IPS-18a (cell line): ENCODE results near the gene TEPSIN.

Experiments used
- H3K27ac ChIP-seq: one replicate; pipeline ENCODE4 v1.5.1; 2013; ENCODE audit warnings: low read length
- H3K27me3 ChIP-seq: one replicate; pipeline ENCODE4 v1.6.1; 2013; ENCODE audit warnings: mild to moderate bottlenecking, low read length; ENCODE audit not compliant: control insufficient read depth, insufficient read depth
- H3K36me3 ChIP-seq: one replicate; pipeline ENCODE4 v1.6.1; 2013; ENCODE audit warnings: low read depth, low read length; ENCODE audit not compliant: control insufficient read depth
- H3K4me1 ChIP-seq: one replicate; pipeline ENCODE4 v1.6.1; 2013; ENCODE audit warnings: low read depth, low read length; ENCODE audit not compliant: control insufficient read depth
- H3K4me3 ChIP-seq: one replicate; pipeline ENCODE4 v1.5.1; 2013; ENCODE audit warnings: low read length
- H3K9ac ChIP-seq: one replicate; pipeline ENCODE4 v1.6.1; 2013; ENCODE audit warnings: mild to moderate bottlenecking, low read length, moderate library complexity
- H3K9me3 ChIP-seq: one replicate; pipeline ENCODE4 v1.6.1; 2013; ENCODE audit warnings: low read depth, low read length; ENCODE audit not compliant: control insufficient read depth

The TEPSIN gene

DNA sequence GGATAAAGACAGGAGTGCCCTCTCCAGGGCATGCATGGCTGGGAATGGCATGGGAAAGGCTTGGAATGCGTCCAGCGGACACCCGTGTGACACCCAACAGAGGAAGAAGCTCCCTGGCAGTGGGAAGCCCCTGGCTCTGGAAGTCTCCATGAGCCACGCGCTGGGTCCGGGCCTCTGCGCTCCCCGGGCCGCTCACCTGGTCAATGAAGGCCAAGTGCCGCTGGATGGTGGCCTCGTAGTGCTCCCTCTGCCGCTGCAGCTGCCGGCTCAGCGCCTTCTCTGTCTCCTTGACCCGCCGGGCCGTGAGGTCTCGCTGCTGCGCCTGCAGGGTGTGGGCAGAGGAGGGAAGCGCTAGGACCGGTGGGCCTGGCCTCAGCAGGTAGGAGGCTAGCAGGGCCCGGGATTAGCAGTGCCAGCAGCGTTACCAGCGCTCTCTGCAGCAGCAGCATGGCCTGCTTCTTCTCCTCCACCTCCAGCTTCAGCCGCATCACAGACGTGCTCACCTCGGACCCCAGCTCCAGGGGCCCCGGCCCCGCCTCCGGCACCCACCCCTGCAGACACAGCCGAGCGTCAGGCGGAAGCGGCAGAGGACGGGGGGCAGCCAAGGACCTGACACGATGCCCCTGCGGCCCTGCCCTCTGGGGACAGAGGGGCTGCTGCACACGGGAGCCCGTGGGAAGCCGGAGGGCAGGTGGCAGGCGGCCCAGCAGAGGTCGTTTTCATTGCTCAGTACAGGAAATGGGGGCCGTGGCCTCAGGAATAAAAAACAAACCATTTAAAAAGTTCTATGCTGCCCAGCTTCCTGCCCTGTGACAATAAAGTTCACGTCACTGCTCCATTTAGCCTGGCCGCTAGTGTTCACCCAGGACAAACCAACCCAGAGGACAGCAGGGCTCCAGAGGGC, 42.1 kb downstream of the TEPSIN start:
- H3K27me3 ChIP-seq: no peaks in the 10 kb centered on the region
- peaks cover 11% of the 10 kb centered on the region for H3K36me3 ChIP-seq
- H3K4me1 ChIP-seq: no peaks in the 10 kb centered on the region
- no peaks in the 10 kb centered on the region for H3K9me3 ChIP-seq
- no peak overlapping the region for H3K27ac ChIP-seq
- no peak overlapping the region for H3K4me3 ChIP-seq
- no peak overlapping the region for H3K9ac ChIP-seq

DNA sequence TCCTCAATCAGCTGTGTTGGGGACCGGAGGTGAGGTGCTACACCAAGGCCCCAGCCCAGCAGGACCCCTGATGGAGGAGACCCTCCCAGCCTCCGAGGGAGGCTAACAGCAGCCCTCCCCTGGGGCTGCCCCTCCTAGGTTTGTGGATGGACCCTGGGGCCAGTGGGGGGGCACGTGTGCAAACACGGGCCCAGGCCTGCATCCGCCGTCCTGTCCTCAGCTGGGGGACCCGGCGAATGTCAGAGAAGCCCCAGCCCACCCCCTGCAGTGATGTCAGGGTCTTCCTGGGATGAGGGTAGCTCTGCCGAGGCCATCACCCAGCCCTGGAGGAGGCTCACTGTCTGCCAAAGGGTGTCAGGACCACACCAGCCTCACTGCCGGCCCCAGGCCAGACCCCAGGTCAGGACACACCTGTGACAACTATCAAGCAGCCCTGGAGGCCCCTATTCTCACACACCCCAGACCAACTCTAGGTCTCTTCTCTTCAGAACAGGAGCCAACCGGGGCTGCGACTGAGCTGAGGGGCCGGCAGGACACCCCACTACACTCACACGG, 42.8 kb downstream of the TEPSIN start:
- no peaks in the 10 kb centered on the region for H3K27me3 ChIP-seq
- peaks cover 11% of the 10 kb centered on the region for H3K36me3 ChIP-seq
- H3K9ac ChIP-seq: no peak overlapping the region

DNA sequence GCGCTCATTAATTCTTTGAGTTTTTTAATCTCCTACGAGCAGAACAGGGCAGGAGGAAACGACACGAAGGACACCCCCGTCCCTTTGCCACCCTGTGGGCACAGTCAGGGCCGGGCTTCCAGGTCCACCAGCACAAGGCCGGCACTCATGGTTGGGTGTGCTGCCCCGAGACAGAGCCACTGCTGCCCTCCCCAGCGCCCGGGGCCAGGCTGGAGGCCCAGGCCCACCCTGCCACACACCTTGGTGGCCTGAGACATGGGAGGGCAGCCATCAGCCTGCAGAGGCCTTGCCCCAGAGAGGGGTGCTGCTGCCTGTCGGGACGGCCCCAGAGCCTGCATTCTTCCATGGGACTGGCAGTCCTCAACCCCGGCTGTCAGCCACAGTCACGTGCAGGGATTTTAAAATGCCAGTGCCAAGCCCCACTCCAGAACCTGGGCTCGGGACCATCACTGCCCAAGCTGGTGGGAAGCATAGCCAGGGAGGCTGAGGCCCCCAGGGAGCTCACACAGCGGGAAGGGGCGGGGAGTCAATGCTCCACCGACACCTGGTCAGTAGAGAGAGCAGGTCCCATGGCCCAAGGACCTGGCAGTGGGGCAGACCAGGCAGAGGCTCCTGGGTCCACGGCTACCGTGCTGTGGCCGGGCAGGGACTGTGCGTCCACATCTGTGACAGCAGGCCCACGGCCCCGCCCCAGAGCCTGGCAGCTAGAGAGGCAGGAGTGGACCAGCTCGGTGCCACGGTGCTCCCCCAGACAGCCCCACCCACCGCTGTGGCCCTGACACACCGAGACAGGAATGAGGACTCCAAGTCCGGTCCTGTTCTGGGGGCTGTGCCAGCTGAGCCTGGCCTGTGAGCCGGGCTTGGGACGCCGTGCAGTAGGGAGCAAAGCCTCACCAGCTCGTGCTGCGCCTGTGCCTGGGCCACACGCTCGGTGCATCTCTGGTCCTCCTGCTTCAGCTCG, 43.6 kb downstream of the TEPSIN start:
- H3K27me3 ChIP-seq: no peaks in the 10 kb centered on the region
- no peaks in the 10 kb centered on the region for H3K9me3 ChIP-seq
- peaks cover 11% of the 10 kb centered on the region for H3K36me3 ChIP-seq
- H3K27ac ChIP-seq: no peak overlapping the region
- no peak overlapping the region for H3K9ac ChIP-seq
- no peaks in the 10 kb centered on the region for H3K4me1 ChIP-seq
- H3K4me3 ChIP-seq: no peak overlapping the region

More for the DNA sequence above, 42.8 kb downstream of the TEPSIN start:
- Histone ChIP-seq H3K4me3 (no peak overlapping the region), H3K4me1 (no peaks in the 10 kb centered on the region), H3K9me3 (no peaks in the 10 kb centered on the region), H3K27ac (no peak overlapping the region)

DNA sequence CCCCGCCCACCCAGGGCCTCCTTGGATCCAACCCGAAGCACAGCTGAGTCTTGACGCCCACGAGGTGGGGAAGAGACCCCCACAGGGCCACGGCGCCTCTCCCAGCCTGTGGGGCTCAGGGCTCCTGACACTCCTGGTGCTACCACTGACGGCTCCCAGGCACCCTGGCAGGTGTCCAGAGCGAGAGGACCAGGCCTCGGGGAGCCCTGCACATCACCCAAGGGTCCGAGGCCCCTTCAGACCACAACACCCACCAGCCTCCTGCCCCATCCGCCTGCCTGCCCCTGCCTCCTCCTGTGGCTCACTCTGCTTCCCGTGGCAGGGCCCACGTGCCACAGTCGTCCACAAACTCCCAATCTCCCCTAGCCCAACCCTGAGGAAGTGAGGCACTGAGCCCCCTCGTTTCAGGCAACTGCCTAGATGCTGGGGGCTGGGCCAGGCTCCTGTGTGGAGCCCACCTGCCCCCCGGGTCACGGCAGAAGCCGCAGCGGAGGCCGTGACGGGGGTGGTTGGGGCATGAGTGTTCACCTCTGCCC, 44.6 kb downstream of the TEPSIN start:
- H3K36me3 ChIP-seq: peaks cover 11% of the 10 kb centered on the region
- no peaks in the 10 kb centered on the region for H3K27me3 ChIP-seq
- H3K9ac ChIP-seq: no peak overlapping the region
- no peak overlapping the region for H3K4me3 ChIP-seq
- no peak overlapping the region for H3K27ac ChIP-seq
- H3K9me3 ChIP-seq: no peaks in the 10 kb centered on the region
- H3K4me1 ChIP-seq: no peaks in the 10 kb centered on the region

DNA sequence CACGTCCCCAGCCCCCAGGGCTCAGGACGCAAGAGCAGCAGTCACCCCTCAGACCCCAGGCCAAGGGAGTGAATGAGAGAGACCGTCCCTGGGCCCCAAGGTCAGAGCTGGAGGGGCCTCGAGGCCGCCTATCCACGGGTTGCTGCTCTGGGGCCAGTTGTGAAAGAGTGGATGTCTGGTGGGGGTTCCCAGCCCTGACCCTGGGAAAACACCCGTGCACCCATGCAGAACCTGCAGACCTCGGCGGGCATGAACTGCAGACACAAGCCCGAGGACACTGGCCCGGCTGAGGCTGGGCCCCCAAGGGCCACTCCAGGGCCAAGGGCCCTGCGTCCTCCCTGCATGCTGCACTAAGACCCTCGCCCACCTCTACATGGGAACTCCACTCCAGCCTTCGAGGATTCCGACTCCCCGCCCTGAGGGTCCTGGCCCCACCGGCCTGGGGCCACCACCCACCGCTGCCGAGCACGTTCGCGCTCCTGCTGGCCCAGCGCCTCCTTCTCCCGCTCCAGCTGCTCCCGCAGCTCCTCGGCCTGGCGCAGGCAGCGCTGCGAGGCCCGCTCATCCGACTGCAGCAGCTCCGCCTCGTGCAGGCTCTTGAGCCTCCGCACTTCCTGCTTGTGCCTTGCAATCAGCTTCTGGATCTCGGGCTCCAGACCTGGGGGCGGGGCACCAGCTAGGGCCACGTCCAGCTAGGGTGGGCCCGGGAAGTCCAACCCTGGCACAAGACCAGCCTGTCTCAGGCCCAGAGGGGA, 45.2 kb downstream of the TEPSIN start:
- H3K9me3 ChIP-seq: no peaks in the 10 kb centered on the region
- peaks cover 12% of the 10 kb centered on the region for H3K36me3 ChIP-seq
- no peaks in the 10 kb centered on the region for H3K4me1 ChIP-seq
- H3K9ac ChIP-seq: no peak overlapping the region
- no peak overlapping the region for H3K4me3 ChIP-seq
- H3K27ac ChIP-seq: no peak overlapping the region
- no peaks in the 10 kb centered on the region for H3K27me3 ChIP-seq

DNA sequence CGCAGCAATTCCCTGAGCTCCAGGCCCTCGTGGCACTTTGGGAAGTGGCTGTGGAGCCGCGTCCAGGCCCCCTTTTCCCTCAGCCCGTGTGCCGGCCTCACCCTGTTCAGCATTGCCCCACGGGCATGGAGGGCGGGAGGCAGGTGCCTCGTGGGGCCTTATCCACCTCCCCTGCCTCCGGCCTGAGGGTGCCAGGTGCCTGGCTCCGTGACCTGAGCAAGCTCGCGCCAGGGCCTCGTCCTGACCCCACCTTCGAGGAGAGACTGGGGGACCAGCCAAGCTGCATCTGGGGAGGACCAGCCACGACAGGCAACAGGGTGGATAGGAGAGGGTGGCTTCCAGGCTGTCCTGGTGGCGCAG, 45.8 kb downstream of the TEPSIN start:
- Histone ChIP-seq H3K27ac (no peak overlapping the region), H3K36me3 (peaks cover 9% of the 10 kb centered on the region), H3K9ac (no peak overlapping the region), H3K9me3 (no peaks in the 10 kb centered on the region), H3K4me3 (no peak overlapping the region), H3K27me3 (no peaks in the 10 kb centered on the region), H3K4me1 (no peaks in the 10 kb centered on the region)

DNA sequence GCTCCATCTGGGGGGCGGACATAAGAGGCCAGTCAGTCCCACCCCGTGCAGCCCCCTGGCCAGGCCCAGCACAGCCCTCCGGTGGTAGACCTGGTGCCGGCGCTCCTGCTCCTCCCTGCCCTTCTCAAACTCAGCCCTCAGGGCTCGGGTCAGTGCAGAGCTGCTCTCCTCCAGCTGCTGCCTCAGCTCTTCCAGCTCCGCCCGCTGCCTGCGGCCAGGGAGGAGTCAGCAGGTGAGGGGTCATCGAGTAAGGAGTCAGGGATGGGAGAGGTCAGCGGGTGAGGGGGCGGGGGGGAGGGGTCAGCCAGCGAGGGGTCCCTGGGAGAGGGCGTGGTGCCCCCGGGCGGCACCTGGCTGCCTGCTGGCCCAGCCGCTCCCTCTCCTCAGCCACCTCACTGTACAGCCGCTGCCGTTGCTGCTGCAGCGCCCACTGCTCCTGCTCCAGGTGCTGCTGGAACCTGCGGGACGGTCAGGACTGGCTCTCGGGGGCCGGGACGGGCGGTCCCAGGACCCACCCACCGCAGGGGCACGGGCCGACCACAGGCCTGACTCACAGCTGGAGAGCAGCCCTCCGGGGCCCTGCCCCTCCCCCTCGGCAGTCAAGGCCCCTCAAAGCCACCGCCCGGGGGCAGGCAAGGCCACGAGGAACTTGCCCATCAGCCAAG, 46.3 kb downstream of the TEPSIN start:
- no peak overlapping the region for H3K27ac ChIP-seq
- peaks cover 6% of the 10 kb centered on the region for H3K36me3 ChIP-seq
- no peaks in the 10 kb centered on the region for H3K9me3 ChIP-seq
- H3K9ac ChIP-seq: no peak overlapping the region
- no peak overlapping the region for H3K4me3 ChIP-seq
- no peaks in the 10 kb centered on the region for H3K27me3 ChIP-seq
- no peaks in the 10 kb centered on the region for H3K4me1 ChIP-seq

DNA sequence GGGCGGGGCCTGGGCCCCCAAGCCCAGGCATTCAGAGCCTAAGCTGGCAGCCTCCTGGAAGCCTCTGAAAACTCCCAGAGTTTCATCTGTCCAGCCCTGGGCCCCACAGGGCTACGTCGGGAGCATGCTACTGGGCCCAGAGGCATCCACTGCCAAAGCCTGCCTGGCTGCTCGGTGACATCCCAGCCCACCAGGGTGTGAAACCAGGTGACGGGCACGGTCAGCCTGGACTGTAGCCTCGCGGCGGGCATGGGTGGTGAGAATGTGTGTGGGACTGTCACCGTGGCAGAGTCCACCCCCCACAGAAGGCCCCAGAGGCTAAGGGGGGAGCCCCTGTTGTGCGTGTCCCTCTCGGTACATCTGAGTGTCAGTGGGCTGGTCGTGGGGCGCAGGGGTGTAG, 47.2 kb downstream of the TEPSIN start:
- Histone ChIP-seq H3K9ac (no peak overlapping the region), H3K9me3 (no peaks in the 10 kb centered on the region), H3K27me3 (no peaks in the 10 kb centered on the region), H3K27ac (no peak overlapping the region), H3K4me1 (no peaks in the 10 kb centered on the region), H3K4me3 (no peak overlapping the region), H3K36me3 (peaks cover 6% of the 10 kb centered on the region)

DNA sequence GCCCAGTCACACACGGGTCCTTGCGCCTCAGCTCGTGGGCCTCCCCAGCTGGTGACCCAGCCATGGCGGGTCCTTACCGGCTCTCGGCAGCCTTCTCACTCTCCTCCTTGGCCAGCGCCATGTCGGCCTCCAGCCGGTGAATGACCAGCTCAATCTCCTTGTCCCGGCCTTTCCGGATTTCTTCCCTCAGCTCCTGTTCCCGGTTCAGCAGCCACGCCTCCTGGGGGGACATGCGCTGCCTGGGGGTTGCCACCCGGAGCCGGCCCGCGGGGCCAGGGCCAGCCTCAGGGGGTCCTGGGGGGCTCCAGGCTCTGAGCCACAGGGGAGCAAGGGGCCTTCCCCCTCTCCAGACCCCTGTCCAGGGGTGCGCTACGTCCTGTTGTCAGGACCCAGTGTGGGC, 47.7 kb downstream of the TEPSIN start:
- no peak overlapping the region for H3K27ac ChIP-seq
- no peak overlapping the region for H3K9ac ChIP-seq
- no peak overlapping the region for H3K4me3 ChIP-seq
- H3K9me3 ChIP-seq: no peaks in the 10 kb centered on the region
- no peaks in the 10 kb centered on the region for H3K4me1 ChIP-seq
- no peaks in the 10 kb centered on the region for H3K27me3 ChIP-seq
- H3K36me3 ChIP-seq: peaks cover 6% of the 10 kb centered on the region

DNA sequence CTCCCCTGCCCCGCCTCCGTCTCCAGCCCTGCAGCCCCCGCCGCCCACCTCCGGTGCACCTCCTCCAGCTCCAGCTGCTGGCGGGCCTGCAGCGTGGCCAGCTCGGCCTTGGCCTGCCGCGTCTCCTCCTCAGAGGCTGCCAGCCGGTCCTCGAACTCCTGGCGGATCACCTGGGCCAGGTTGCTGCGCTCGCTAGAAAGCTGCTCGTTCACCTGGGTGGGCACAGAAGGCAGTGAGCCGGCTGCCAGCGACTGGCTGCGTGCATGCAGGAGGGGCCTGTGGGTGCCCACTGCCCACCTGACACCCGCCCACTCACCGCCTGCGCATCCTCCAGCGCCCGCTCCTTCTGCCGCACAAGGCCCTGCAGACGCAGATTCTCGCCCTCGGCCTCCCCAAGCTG, 48.3 kb downstream of the TEPSIN start:
- Histone ChIP-seq H3K36me3 (peaks cover 4% of the 10 kb centered on the region), H3K27me3 (no peaks in the 10 kb centered on the region), H3K9ac (no peak overlapping the region), H3K4me3 (no peak overlapping the region), H3K27ac (no peak overlapping the region), H3K4me1 (no peaks in the 10 kb centered on the region), H3K9me3 (no peaks in the 10 kb centered on the region)
